ENCODE data around the gene GRPEL2.

GRCh38 chr5:149352169-149352568 lies 6.9 kb downstream of the GRPEL2 start:
- TF ChIP-seq CTCF (IDR thresholded peaks at IDR 0.05) (no peak), POLR2AphosphoS5 (IDR thresholded peaks at IDR 0.05) (no peak), EP300 (IDR thresholded peaks at IDR 0.05) (no peak), POLR2A (IDR thresholded peaks at IDR 0.05) (no peak)

Measured in sigmoid colon (tissue), 4 donors.